Lower leg skin (tissue), 3 donors: ENCODE results near the gene LDLRAD3.

Source experiments
- CTCF ChIP-seq, 3 donors: fragments of 450-650 bp; IDR thresholded peaks; one replicate each; pipeline ENCODE4 v1.5.1; 2016; ENCODE audit warnings: antibody characterized with exemption in 3 of 3, mild to moderate bottlenecking in 3 of 3, moderate library complexity in 2 of 3
- POLR2A ChIP-seq, 2 donors: fragments of 450-650 bp; IDR thresholded peaks; one replicate each; pipeline ENCODE4 v1.6.1; 2016 to 2017; ENCODE audit warnings: antibody characterized with exemption in 2 of 2, mild to moderate bottlenecking in 1 of 2, moderate library complexity in 1 of 2

GRCh38 chr11:36035999-36036398 is 92.1 kb downstream of the LDLRAD3 start:
- TF ChIP-seq CTCF (IDR thresholded peaks at IDR 0.05) (no peak), POLR2A (IDR thresholded peaks at IDR 0.05) (no peak)
